ENCODE measurements around the gene ZSWIM5.
"Not testable (repeated sequence)": the region's sequence is repeated elsewhere in the genome, so short reads cannot be mapped to it uniquely, and the experiment has no call there.

Gene ZSWIM5

DNA sequence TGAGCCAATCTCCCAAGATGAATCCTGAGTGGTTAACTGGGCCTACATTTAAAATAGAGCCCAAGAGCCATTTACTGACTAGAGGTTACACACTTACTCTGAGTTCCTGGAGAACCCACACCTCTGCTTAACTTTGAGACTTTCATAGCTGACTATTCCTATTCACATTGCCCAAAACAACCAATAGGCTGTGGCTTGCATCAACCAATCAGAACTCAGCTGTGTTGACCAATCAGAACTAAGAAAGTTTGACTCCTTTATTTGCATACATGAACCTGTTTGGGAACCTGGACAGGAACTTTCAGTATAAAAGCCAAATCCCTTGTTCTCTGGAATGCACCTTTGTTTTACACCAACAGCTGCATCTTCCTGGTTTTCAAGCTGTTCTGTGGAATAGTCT lies 9.5 kb downstream of the ZSWIM5 start:
- no peak for DNase-seq (ENCODE audit: low read depth in 1 of 2, low spot score in 1 of 2)
- TF ChIP-seq, protein P1, sequence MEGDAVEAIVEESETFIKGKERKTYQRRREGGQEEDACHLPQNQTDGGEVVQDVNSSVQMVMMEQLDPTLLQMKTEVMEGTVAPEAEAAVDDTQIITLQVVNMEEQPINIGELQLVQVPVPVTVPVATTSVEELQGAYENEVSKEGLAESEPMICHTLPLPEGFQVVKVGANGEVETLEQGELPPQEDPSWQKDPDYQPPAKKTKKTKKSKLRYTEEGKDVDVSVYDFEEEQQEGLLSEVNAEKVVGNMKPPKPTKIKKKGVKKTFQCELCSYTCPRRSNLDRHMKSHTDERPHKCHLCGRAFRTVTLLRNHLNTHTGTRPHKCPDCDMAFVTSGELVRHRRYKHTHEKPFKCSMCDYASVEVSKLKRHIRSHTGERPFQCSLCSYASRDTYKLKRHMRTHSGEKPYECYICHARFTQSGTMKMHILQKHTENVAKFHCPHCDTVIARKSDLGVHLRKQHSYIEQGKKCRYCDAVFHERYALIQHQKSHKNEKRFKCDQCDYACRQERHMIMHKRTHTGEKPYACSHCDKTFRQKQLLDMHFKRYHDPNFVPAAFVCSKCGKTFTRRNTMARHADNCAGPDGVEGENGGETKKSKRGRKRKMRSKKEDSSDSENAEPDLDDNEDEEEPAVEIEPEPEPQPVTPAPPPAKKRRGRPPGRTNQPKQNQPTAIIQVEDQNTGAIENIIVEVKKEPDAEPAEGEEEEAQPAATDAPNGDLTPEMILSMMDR (IDR thresholded peaks at IDR 0.05; ENCODE audit: insufficient read depth, low read length): no peak
- TF ChIP-seq POLR2AphosphoS5 (IDR thresholded peaks at IDR 0.05; ENCODE audit: low read depth) (no peak), SPI1 (IDR thresholded peaks at IDR 0.05; ENCODE audit: borderline replicate concordance, low read depth) (no peak), GABPA (IDR thresholded peaks at IDR 0.05; ENCODE audit: low read depth) (no peak)
- TF ChIP-seq, protein P2, sequence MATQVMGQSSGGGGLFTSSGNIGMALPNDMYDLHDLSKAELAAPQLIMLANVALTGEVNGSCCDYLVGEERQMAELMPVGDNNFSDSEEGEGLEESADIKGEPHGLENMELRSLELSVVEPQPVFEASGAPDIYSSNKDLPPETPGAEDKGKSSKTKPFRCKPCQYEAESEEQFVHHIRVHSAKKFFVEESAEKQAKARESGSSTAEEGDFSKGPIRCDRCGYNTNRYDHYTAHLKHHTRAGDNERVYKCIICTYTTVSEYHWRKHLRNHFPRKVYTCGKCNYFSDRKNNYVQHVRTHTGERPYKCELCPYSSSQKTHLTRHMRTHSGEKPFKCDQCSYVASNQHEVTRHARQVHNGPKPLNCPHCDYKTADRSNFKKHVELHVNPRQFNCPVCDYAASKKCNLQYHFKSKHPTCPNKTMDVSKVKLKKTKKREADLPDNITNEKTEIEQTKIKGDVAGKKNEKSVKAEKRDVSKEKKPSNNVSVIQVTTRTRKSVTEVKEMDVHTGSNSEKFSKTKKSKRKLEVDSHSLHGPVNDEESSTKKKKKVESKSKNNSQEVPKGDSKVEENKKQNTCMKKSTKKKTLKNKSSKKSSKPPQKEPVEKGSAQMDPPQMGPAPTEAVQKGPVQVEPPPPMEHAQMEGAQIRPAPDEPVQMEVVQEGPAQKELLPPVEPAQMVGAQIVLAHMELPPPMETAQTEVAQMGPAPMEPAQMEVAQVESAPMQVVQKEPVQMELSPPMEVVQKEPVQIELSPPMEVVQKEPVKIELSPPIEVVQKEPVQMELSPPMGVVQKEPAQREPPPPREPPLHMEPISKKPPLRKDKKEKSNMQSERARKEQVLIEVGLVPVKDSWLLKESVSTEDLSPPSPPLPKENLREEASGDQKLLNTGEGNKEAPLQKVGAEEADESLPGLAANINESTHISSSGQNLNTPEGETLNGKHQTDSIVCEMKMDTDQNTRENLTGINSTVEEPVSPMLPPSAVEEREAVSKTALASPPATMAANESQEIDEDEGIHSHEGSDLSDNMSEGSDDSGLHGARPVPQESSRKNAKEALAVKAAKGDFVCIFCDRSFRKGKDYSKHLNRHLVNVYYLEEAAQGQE (IDR thresholded peaks at IDR 0.05; ENCODE audit: insufficient replicate concordance, low read depth): no peak
- H3K27ac ChIP-seq (replicated peaks): no peak overlapping the region
- H3K4me3 ChIP-seq (replicated peaks; ENCODE audit: insufficient read depth, low read length): no peak overlapping the region
- peaks cover 13% of the 10 kb centered on the region for H3K27me3 ChIP-seq (ENCODE audit: insufficient read depth, poor library complexity, severe bottlenecking)

DNA sequence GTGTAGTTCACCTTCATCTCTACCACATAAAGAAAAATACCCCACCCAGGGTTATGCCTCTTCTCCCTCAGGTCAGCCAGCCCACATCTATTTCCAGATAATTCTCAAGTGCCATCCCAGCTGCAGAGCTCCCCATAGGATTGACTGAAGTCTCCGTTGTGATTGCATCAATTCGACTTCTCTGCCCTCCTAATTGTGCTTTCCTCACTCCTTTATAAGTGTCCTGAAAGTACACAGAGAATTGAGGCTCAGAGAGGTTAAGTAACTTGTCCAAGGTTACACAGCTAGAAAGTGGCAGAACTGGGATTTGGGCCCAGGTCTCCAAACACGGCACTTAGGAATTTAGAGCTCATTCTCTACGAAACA lies 15.0 kb downstream of the ZSWIM5 start:
- TF ChIP-seq, protein P2 (IDR thresholded peaks at IDR 0.05; ENCODE audit: insufficient replicate concordance, low read depth): no peak
- TF ChIP-seq POLR2AphosphoS5 (IDR thresholded peaks at IDR 0.05; ENCODE audit: low read depth) (no peak), SPI1 (IDR thresholded peaks at IDR 0.05; ENCODE audit: borderline replicate concordance, low read depth) (no peak), GABPA (IDR thresholded peaks at IDR 0.05; ENCODE audit: low read depth) (no peak)
- TF ChIP-seq, protein P1 (IDR thresholded peaks at IDR 0.05; ENCODE audit: insufficient read depth, low read length): no peak
- no peak for DNase-seq (ENCODE audit: low read depth in 1 of 2, low spot score in 1 of 2)
- no peak overlapping the region for H3K27ac ChIP-seq (replicated peaks)
- H3K4me3 ChIP-seq (replicated peaks; ENCODE audit: insufficient read depth, low read length): no peak overlapping the region
- peaks cover 2% of the 10 kb centered on the region for H3K27me3 ChIP-seq (ENCODE audit: insufficient read depth, poor library complexity, severe bottlenecking)

DNA sequence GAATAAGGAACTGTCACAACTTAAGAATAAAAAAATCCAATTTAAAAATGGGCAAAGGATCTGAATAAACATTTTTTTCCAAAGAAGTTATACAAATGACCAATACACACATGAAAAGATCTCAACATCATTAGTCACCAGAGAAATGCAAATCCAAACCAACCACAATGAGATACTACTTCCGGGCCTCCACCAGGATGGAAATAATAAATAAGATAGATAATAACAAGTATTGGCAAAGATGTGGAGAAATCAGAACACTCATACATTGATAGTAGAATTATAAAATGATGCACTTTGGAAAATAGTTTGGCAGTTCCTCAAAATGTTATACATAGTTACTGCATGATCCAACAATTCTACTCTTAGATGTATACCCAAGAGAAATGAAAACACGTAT lies 18.7 kb downstream of the ZSWIM5 start:
- Histone ChIP-seq H3K27me3 (ENCODE audit: insufficient read depth, poor library complexity, severe bottlenecking) (no peaks in the 10 kb centered on the region), H3K27ac (replicated peaks) (no peak overlapping the region), H3K4me3 (replicated peaks; ENCODE audit: insufficient read depth, low read length) (no peak overlapping the region)
- no peak for DNase-seq (ENCODE audit: low read depth in 1 of 2, low spot score in 1 of 2)
- no peak for TF ChIP-seq POLR2AphosphoS5 (IDR thresholded peaks at IDR 0.05; ENCODE audit: low read depth)
- TF ChIP-seq, protein P2 (IDR thresholded peaks at IDR 0.05; ENCODE audit: insufficient replicate concordance, low read depth): no peak
- no peak for TF ChIP-seq SPI1 (IDR thresholded peaks at IDR 0.05; ENCODE audit: borderline replicate concordance, low read depth)
- TF ChIP-seq GABPA (IDR thresholded peaks at IDR 0.05; ENCODE audit: low read depth): no peak
- TF ChIP-seq, protein P1 (IDR thresholded peaks at IDR 0.05; ENCODE audit: insufficient read depth, low read length): no peak

DNA sequence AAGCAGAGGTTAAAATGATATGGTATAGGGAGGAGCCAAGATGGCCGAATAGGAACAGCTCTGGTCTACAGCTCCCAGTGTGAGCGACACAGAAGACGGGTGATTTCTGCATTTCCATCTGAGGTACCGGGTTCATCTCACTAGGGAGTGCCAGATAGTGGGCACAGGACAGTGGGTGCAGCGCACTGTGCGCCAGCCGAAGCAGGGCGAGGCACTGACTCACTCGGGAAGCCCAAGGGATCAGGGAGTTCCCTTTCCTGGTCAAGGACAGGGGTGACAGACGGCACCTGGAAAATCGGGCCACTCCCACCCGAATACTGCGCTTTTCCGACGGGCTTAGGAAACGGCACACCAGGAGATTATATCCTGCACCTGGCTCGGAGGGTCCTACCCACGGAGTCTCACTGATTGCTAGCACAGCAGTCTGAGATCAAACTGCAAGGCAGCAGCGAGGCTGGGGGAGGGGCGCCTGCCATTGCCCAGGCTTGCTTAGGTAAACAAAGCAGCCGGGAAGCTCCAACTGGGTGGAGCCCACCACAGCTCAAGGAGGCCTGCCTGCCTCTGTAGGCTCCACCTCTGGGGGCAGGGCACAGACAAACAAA lies 26.4 kb downstream of the ZSWIM5 start:
- H3K27me3 ChIP-seq (ENCODE audit: insufficient read depth, poor library complexity, severe bottlenecking); H3K27ac ChIP-seq (replicated peaks); DNase-seq (ENCODE audit: low read depth in 1 of 2, low spot score in 1 of 2); H3K4me3 ChIP-seq (replicated peaks; ENCODE audit: insufficient read depth, low read length): not testable (repeated sequence)
